ENCODE measurements around the gene ACSBG1.

The ACSBG1 gene

GRCh38 chr15:78234515-78235040, at the start of gene ACSBG1:
ACSBG1 (minus strand) TSS chr15:78234565; CDS start chr15:78234501, 64 bp downstream.
- DNase-seq (ENCODE audit: low read depth) = no peak

GRCh38 chr15:78282324-78282723, 48.0 kb upstream of the ACSBG1 start:
- no peak for DNase-seq (ENCODE audit: low read depth)

DNA sequence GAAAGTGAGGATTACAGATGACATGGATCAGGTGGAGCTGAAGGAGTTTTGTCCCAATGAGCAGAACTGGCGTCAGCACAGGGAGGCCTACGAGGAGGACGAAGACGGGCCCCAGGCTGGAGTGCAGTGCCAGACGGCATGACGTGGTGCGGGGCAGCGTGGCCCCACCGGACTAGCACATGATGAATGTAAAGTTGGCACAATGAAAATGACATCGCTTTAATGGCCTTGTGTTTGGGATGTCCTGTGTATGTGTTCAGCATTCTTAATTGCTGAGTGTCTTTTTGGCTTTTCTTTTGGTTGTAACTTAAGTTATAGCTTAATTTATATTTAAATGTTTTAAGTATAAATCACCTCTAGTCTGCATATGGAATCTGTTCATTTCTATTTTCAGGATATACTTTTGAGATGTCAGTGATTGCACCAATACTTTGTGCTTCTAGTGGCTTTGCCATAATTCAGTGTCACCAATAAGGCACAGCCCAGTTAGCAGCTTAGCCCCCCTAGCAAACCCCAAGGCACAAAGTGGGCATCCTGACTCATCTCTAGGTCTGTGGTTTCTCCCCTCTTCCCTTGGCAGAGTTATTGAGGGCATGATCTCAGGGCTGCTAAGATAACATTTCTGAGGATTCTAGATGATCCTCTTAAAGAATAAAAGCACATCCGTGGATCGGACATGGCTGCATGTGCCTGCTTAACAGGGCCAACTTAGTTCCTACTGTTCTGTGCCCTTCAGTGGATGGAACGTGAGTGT, 46.1 kb upstream of the ACSBG1 start:
- no peak for DNase-seq (ENCODE audit: low read depth)

GRCh38 chr15:78276064-78276943, 41.9 kb upstream of the ACSBG1 start:
- no peak for DNase-seq (ENCODE audit: low read depth)

DNA sequence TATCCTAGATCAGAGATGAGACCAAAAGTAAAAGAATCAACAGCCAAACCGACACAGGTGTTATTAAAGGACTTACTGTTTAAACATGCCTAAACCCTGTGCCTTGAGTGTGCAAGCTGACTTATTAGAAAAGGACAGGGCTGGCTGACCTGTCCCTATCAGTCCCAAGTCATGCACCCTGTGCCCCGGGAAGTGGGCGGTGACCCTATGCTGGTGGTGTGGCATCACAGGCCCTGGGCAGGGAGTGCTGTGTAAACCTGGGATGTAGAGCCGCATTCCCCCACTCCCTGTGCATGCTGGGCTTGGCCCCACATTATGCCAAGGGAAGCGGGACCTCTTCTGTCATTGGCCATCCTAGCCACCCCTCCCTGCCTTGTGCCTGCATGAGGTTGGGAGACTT, 40.6 kb upstream of the ACSBG1 start:
- no peak for DNase-seq (ENCODE audit: low read depth)

- DNase-seq (ENCODE audit: low read depth) = no peak
Observed at GRCh38 chr15:78272776-78273175, 38.4 kb upstream of the ACSBG1 start.

GRCh38 chr15:78272316-78272715, 38.0 kb upstream of the ACSBG1 start:
- DNase-seq (ENCODE audit: low read depth) = no peak

- no peak for DNase-seq (ENCODE audit: low read depth)
Observed at GRCh38 chr15:78266806-78267205, 32.4 kb upstream of the ACSBG1 start.

DNA sequence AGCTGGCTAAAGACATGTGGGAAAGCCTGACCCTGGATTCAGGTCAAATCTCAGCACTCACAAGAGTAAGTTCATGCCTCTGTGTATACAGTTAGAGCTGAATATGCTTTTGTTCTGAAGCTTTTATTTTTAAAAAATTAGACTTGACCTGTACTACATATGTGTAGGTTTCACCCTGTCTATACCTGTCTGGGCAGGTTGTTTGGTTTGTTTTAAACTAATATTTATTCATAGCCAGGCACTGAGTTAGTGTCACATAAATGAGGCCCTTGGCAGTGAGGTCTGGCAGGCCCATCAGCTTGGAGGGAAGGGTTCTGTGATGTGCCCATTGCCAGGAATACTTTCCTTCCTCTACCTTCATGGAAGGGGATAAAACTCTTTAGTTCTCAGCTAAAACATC, 31.9 kb upstream of the ACSBG1 start:
- no peak for DNase-seq (ENCODE audit: low read depth)

GRCh38 chr15:78265752-78266224, 31.4 kb upstream of the ACSBG1 start:
- no peak for DNase-seq (ENCODE audit: low read depth)

DNA sequence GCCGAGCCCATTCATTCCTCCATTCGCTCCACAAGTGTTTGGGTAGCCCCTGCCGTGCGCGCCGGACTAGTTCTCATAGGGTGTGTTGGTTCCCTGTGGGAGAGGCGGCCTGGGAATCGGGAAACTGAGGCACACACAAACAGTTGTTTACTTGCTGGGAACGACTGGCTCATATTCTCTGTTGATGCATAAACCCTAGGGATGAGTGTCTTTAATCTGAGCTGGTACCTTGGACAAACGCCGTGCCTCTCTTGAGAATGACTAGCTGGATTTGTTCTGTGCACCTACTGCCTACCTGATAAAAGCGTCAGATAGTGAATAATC, 30.7 kb upstream of the ACSBG1 start:
- DNase-seq (ENCODE audit: low read depth) = no peak

DNA sequence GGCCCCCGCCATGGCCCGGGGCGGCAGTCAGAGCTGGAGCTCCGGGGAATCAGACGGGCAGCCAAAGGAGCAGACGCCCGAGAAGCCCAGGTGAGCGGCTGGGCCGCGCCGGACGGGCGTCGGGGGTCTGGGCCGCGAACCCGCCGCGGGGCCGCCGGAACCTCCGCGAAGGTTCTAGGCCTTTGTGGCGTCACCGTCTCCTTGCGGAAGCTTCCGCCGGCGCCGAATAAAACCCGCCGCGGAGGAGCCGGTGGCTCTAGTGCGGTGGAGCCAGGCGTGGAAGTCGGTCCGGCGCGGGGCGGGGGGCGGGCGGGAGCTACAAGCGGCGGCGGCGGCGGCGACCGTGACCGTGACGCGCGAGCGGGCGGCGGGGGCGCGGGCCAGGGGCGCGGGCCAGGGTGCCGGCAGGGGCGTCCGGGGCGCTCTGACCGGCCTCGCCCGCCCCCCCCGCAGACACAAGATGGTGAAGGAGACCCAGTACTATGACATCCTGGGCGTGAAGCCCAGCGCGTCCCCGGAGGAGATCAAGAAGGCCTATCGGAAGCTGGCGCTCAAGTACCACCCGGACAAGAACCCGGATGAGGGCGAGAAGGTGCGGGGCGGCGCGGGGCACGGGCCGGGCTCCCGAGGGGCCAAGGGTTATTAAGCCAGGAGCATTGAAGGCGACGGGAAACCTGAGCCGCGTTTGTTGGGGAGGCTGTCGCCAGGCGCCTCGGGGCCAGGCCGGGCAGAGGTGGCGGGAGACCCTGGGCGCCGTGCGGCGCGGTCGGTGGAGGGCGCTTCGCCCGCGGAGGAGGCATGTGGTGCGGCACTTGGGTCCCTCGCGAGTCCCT, 30.2 kb upstream of the ACSBG1 start, which contains the start of gene DNAJA4:
Gene DNAJA4 (plus strand): TSS at position 259 of the 833 bp plus-strand sequence. CDS start 202 bp downstream, at position 461.
- DNase-seq (ENCODE audit: low read depth) = no peak

GRCh38 chr15:78263907-78264303, 29.5 kb upstream of the ACSBG1 start:
- no peak for DNase-seq (ENCODE audit: low read depth)

- no peak for DNase-seq (ENCODE audit: low read depth)
Observed at GRCh38 chr15:78263351-78263781, 29.0 kb upstream of the ACSBG1 start.

DNA sequence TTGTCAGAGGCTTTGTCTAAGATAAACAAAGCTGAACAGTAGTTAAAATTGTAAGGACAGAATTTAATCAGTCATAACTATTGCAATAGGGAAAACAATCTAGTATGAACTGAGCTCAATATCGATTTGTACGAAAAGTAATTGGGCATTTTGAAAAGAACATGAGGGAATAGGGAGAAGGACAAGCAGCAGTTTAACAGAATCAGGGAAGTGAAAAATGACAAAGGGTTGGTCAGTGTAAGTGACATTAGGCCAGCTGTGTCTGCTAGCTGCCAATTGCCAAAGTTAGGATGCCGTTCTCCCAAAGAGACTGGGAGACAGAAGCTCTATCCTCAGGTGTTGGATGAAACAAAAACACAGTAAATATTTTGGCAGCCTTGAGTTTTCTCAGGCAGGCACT, 26.7 kb upstream of the ACSBG1 start:
- DNase-seq (ENCODE audit: low read depth) = no peak

- no peak for DNase-seq (ENCODE audit: low read depth)
Observed at GRCh38 chr15:78260489-78260888, 26.1 kb upstream of the ACSBG1 start.

DNA sequence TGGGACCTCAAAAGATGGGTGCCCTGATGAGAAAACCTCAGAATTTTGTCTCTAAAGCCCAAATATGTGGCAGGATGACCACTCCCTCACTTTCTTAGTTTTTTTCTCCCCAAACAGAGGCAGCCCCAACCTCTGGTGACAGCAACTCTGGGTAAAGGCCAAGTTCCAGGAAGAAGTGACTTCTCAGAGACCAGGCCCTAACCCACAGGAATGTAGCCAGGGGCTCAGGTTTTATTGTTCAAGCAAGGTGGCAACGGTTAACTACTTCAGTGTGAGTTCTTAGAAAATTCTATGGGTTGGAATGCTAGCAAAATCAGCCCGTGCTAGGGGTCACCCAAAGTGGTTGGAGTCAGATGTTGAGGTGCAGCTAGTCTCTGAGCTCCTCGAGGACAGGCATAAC, 24.9 kb upstream of the ACSBG1 start:
- DNase-seq (ENCODE audit: low read depth) = no peak

GRCh38 chr15:78257681-78258080, 23.3 kb upstream of the ACSBG1 start:
- DNase-seq (ENCODE audit: low read depth) = no peak

- no peak for DNase-seq (ENCODE audit: low read depth)
Observed at GRCh38 chr15:78256044-78256437, 21.7 kb upstream of the ACSBG1 start.

DNA sequence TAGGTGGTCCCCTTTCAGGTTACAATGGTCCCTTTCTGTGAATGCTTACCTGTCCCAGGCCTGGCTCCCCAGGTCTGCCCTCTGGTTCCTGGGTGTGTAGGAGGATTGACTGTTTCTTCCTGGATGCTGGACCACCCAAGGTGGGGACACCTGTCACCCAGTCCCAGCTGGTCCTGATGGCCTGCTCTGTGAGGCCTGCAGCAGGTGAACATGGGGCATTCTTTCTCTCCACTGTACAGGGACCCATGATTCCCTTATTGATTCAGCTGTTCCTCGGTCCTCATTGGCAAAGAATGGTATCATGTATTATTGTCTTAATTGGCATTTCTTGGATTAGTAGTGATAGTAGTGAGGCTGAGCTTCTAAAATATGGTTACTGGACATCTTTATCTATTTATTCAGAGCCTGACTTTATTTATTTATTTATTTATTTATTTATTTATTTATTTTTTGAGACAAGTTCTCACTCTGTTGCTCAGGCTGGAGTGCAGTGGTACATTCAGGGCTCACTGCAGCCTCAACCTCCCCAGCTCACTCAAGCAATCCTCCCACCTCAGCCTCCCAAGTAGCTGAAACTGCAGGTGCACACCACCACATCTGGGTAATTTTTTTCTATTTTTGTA, 21.2 kb upstream of the ACSBG1 start:
- DNase-seq (ENCODE audit: low read depth) = no peak

DNA sequence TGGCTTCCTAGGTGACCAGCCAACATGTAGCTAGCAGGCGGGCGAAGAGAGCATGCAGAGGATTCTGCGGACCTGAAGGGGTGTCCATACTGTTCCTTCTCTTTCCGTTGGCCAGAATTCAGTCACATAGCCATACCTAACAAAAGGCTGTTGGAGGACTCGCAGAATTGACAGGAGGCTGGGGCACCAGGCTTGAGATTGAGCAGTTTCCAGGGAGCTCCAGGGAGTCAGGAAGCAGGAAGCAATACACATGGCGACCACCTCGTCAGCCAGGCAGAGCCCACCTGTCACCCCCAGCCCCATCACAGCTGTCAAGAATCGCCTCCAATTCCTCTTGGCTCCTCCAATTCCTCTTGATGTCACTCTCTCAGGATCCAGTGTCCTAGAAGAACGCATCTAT, 16.8 kb upstream of the ACSBG1 start:
- DNase-seq (ENCODE audit: low read depth) = no peak

DNA sequence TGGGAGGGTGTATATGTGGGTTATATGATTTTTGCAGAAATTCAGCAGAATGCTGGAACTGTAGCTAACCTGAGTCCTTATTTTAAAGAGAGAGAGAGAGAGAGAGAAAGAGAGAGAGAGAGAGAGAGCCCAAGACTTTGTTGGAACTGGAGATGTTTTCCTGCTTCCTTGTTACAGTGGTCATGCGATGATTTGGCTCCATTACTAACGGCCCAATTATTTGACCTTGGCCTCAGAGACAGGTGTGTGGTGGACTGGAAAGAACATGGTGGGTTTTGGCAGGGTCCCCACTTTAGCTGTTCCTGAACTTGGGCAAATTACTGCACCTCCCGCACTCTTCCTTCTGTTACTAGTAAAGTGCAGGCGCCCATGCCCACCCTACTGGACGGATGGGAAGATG, 14.8 kb upstream of the ACSBG1 start:
- no peak for DNase-seq (ENCODE audit: low read depth)

Measured in stromal cell of bone marrow (primary cell).